DOHH2 (cell line): ENCODE results near the gene ASPDH.

Experiments used
- H3F3A ChIP-seq: fragments of 200-600 bp; sonication (generic), shearing (Covaris generic); 2 replicates; pipeline ENCODE4 v1.6.0; 2016; ENCODE audit warnings: antibody characterized with exemption, mild to moderate bottlenecking; ENCODE audit not compliant: control insufficient read depth, insufficient read depth
- H3K27ac ChIP-seq: fragments of 200-600 bp; sonication (generic); 2 replicates; pipeline ENCODE4 v1.5.1; 2014; ENCODE audit warnings: low read depth, mild to moderate bottlenecking, low read length, moderate library complexity
- H3K27me3 ChIP-seq: fragments of 200-600 bp; sonication (generic); 2 replicates; pipeline ENCODE4 v1.6.1; 2014; ENCODE audit warnings: mild to moderate bottlenecking, low read length, mixed read lengths; ENCODE audit not compliant: control insufficient read depth
- H3K36me3 ChIP-seq: fragments of 200-600 bp; sonication (generic); 2 replicates; pipeline ENCODE4 v1.6.1; 2014; ENCODE audit warnings: mild to moderate bottlenecking, low read length, moderate library complexity, mixed read lengths; ENCODE audit not compliant: control insufficient read depth
- H3K4me1 ChIP-seq: fragments of 200-600 bp; sonication (generic); 2 replicates; pipeline ENCODE4 v1.6.1; 2014; ENCODE audit warnings: mild to moderate bottlenecking, low read length, mixed read lengths; ENCODE audit not compliant: control insufficient read depth
- H3K4me2 ChIP-seq: fragments of 200-600 bp; sonication (generic); 2 replicates; pipeline ENCODE4 v1.6.0; 2014; ENCODE audit warnings: mild to moderate bottlenecking, low read length, moderate library complexity
- H3K4me3 ChIP-seq: fragments of 200-600 bp; sonication (generic); 2 replicates; pipeline ENCODE4 v1.5.1; 2014; ENCODE audit warnings: mild to moderate bottlenecking, low read length, mixed read lengths
- H3K79me2 ChIP-seq: fragments of 200-600 bp; sonication (generic); 2 replicates; pipeline ENCODE4 v1.6.1; 2014; ENCODE audit warnings: mild to moderate bottlenecking, low read length, mixed read lengths; ENCODE audit not compliant: control insufficient read depth
- H3K9me2 ChIP-seq: fragments of 200-600 bp; sonication (generic); replicated peaks from 2 replicates; pipeline ENCODE4 v1.6.1; 2014; ENCODE audit warnings: mild to moderate bottlenecking, low read length, mixed read lengths; ENCODE audit not compliant: control insufficient read depth
- H3K9me3 ChIP-seq: fragments of 200-600 bp; sonication (generic); 2 replicates; pipeline ENCODE4 v1.6.1; 2014; ENCODE audit warnings: antibody characterized with exemption, low read length, mixed read lengths; ENCODE audit not compliant: control insufficient read depth, insufficient read depth
- H4K20me1 ChIP-seq: fragments of 200-600 bp; sonication (generic); 2 replicates; pipeline ENCODE4 v1.6.0; 2014; ENCODE audit warnings: low read depth, mild to moderate bottlenecking, antibody characterized with exemption, low read length, moderate library complexity; ENCODE audit not compliant: control insufficient read depth, insufficient read depth
- EZH2phosphoT487 ChIP-seq: fragments of 200-600 bp; sonication (generic); IDR thresholded peaks from 2 replicates; pipeline ENCODE4 v1.6.1; 2017; ENCODE audit warnings: borderline replicate concordance, mild to moderate bottlenecking, antibody characterized with exemption, low read length, moderate library complexity, mixed read lengths
- TF ChIP-seq, protein P1 (sequence below): fragments of 200-600 bp; sonication (generic); IDR thresholded peaks from one replicate; pipeline ENCODE4 v1.5.1; 2014; ENCODE audit warnings: antibody characterized with exemption, mild to moderate bottlenecking, low read depth, low read length; ENCODE audit not compliant: poor library complexity, severe bottlenecking

ASPDH gene

DNA sequence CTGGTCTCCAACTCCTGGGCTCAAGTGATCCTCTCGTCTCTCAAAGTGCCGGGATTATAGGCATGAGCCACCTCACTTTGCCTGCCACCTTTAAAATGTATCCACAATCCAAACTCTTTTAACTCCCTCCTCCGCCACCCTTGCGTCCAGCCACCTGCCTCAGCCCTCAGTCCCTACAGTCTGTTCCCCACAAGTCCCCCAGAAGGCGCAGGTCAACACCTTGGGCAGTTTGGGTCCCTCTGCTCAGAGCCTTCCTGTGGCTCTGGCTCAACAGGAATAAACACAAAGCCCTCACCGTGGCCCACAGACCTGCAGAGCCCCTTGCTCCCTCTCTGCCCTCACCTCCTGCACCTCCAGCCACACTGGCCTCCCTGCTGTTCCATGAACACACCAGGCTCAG is 44.9 kb downstream of the ASPDH start:
- H3K36me3 ChIP-seq: peaks cover 10% of the 10 kb centered on the region; the same call in 1 of the 2 replicates
- no peaks in the 10 kb centered on the region for H3K4me1 ChIP-seq
- H4K20me1 ChIP-seq: no peaks in the 10 kb centered on the region
- H3F3A ChIP-seq: peaks cover 5% of the 10 kb centered on the region; the same call in 1 of the 2 replicates
- H3K4me2 ChIP-seq: no peak overlapping the region
- no peak overlapping the region for H3K4me3 ChIP-seq
- H3K79me2 ChIP-seq: no peaks in the 10 kb centered on the region
- H3K27me3 ChIP-seq: peaks cover 6% of the 10 kb centered on the region; the same call in 1 of the 2 replicates
- H3K9me2 ChIP-seq: no peaks in the 10 kb centered on the region
- no peak overlapping the region for H3K27ac ChIP-seq
- TF ChIP-seq EZH2phosphoT487: no peak
- TF ChIP-seq, protein P1, sequence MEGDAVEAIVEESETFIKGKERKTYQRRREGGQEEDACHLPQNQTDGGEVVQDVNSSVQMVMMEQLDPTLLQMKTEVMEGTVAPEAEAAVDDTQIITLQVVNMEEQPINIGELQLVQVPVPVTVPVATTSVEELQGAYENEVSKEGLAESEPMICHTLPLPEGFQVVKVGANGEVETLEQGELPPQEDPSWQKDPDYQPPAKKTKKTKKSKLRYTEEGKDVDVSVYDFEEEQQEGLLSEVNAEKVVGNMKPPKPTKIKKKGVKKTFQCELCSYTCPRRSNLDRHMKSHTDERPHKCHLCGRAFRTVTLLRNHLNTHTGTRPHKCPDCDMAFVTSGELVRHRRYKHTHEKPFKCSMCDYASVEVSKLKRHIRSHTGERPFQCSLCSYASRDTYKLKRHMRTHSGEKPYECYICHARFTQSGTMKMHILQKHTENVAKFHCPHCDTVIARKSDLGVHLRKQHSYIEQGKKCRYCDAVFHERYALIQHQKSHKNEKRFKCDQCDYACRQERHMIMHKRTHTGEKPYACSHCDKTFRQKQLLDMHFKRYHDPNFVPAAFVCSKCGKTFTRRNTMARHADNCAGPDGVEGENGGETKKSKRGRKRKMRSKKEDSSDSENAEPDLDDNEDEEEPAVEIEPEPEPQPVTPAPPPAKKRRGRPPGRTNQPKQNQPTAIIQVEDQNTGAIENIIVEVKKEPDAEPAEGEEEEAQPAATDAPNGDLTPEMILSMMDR: no peak
- no peaks in the 10 kb centered on the region for H3K9me3 ChIP-seq

DNA sequence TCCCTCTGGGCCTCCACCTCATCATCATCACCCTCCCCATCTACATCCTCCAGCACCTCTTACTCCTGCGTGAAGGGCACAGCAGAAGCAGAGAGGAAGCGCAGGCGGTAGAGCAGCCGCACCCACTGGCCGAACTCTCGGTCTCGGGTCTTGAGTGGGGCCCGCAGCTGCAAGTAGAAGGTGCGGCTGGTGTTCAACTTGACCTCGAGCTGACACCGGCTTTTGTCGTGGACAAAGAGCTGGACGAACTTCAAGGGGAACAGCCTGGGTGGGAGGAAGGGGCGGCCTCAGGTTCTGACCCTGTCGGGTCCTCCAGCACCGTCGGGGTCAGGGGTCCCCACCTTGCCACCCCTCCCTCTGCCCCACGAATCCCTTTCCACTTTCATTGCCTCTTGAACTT is 46.1 kb downstream of the ASPDH start:
- no peak for TF ChIP-seq EZH2phosphoT487
- TF ChIP-seq, protein P1: no peak
- H3K4me2 ChIP-seq: no peak overlapping the region
- H3F3A ChIP-seq: peaks cover 5% of the 10 kb centered on the region; the same call in 1 of the 2 replicates
- H3K9me2 ChIP-seq: no peaks in the 10 kb centered on the region
- H3K27ac ChIP-seq: no peak overlapping the region
- H4K20me1 ChIP-seq: no peaks in the 10 kb centered on the region
- H3K4me1 ChIP-seq: no peaks in the 10 kb centered on the region
- H3K79me2 ChIP-seq: no peaks in the 10 kb centered on the region
- H3K36me3 ChIP-seq: peaks cover 17% of the 10 kb centered on the region
- H3K9me3 ChIP-seq: no peaks in the 10 kb centered on the region
- H3K27me3 ChIP-seq: no peaks in the 10 kb centered on the region
- no peak overlapping the region for H3K4me3 ChIP-seq

DNA sequence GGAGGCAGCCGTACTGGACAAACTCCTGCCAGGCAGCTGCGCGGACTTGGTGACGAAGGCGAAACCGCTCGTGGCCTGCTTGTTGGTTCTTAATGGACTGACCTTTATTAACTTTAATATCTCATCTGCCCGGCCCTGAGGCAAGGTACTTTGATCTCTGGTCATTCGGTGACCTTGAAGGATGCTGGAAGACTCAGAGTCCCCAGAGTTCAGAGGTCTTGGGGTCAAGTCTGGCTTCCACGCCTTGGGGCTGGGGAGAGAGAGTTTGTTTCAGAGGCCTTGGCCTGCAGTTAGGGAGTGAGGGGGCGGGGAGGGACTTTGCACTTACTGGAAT is 47.0 kb downstream of the ASPDH start:
- H3K27ac ChIP-seq: no peak overlapping the region
- peaks cover 20% of the 10 kb centered on the region for H3K36me3 ChIP-seq
- no peak for TF ChIP-seq EZH2phosphoT487
- TF ChIP-seq, protein P1: no peak
- H3K4me3 ChIP-seq: no peak overlapping the region
- H4K20me1 ChIP-seq: no peaks in the 10 kb centered on the region
- H3K27me3 ChIP-seq: no peaks in the 10 kb centered on the region
- no peak overlapping the region for H3K4me2 ChIP-seq
- no peaks in the 10 kb centered on the region for H3K9me3 ChIP-seq
- H3K79me2 ChIP-seq: no peaks in the 10 kb centered on the region
- peaks cover 1% of the 10 kb centered on the region; the same call in 1 of the 2 replicates for H3F3A ChIP-seq
- H3K4me1 ChIP-seq: no peaks in the 10 kb centered on the region
- no peaks in the 10 kb centered on the region for H3K9me2 ChIP-seq
